Omental fat pad (tissue), 4 donors: ENCODE data around the gene EPS15. TPM values are rescaled to one million over a fixed set of nuclear protein-coding genes. Genes with fewer than 3 reads are reported as not detected.

Experiments used
- ATAC-seq: fragments of 150-250 bp; one replicate; pipeline ENCODE4 v1.9.1; 2016; ENCODE audit warnings: mild to moderate bottlenecking, moderate library complexity; ENCODE audit not compliant: low FRiP score
- DNase-seq: peaks from one replicate; pipeline ENCODE4 v3.0.0-alpha.2; 2019; ENCODE audit warnings: low spot score
- CTCF ChIP-seq, 3 donors: fragments of 450-650 bp; IDR thresholded peaks; one replicate each; pipeline ENCODE4 v1.5.1; 2016 to 2017; ENCODE audit warnings: antibody characterized with exemption in 3 of 3, mild to moderate bottlenecking in 3 of 3, moderate library complexity in 2 of 3
- total RNA-seq, 4 donors: library from RNA; depleted of rRNA; stranded (reverse); fragments of >200 nt; gene quantifications; one replicate each; pipeline ENCODE4 v1.1.0, GENCODE V29; 2016

Gene EPS15
- total RNA-seq, 4 donors from 2014 or later: 83.1 to 186 (median 92.9) TPM

GRCh38 chr1:51425955-51426354, 93.1 kb downstream of the EPS15 start:
- ATAC-seq (no peak), DNase-seq (no peak)
- no peak for TF ChIP-seq CTCF (IDR thresholded peaks at IDR 0.05)

- DNase-seq (no peak), ATAC-seq (no peak)
Measured at GRCh38 chr1:51425273-51425672, 93.8 kb downstream of the EPS15 start.

GRCh38 chr1:51423073-51423821, 95.8 kb downstream of the EPS15 start:
- DNase-seq: no peak
- no peak for ATAC-seq
- no peak for TF ChIP-seq CTCF (IDR thresholded peaks at IDR 0.05)

More at GRCh38 chr1:51425273-51425672, 93.8 kb downstream of the EPS15 start:
- no peak for TF ChIP-seq CTCF (IDR thresholded peaks at IDR 0.05)

- DNase-seq: no peak
- no peak for TF ChIP-seq CTCF (IDR thresholded peaks at IDR 0.05)
- no peak for ATAC-seq
Measured at GRCh38 chr1:51422367-51423072, 96.5 kb downstream of the EPS15 start.

- no peak for TF ChIP-seq CTCF (IDR thresholded peaks at IDR 0.05)
- DNase-seq (no peak), ATAC-seq (no peak)
Measured at GRCh38 chr1:51421964-51422363, 97.1 kb downstream of the EPS15 start.

- no peak for ATAC-seq
- DNase-seq: no peak
Measured at GRCh38 chr1:51420867-51421627, 98.0 kb downstream of the EPS15 start.

More at GRCh38 chr1:51420867-51421627, 98.0 kb downstream of the EPS15 start:
- no peak for TF ChIP-seq CTCF (IDR thresholded peaks at IDR 0.05)
